ENCODE results near the gene KIF1A.
"Not testable (repeated sequence)": the region's sequence is repeated elsewhere in the genome, so short reads cannot be mapped to it uniquely, and the experiment has no call there.

KIF1A gene

DNA sequence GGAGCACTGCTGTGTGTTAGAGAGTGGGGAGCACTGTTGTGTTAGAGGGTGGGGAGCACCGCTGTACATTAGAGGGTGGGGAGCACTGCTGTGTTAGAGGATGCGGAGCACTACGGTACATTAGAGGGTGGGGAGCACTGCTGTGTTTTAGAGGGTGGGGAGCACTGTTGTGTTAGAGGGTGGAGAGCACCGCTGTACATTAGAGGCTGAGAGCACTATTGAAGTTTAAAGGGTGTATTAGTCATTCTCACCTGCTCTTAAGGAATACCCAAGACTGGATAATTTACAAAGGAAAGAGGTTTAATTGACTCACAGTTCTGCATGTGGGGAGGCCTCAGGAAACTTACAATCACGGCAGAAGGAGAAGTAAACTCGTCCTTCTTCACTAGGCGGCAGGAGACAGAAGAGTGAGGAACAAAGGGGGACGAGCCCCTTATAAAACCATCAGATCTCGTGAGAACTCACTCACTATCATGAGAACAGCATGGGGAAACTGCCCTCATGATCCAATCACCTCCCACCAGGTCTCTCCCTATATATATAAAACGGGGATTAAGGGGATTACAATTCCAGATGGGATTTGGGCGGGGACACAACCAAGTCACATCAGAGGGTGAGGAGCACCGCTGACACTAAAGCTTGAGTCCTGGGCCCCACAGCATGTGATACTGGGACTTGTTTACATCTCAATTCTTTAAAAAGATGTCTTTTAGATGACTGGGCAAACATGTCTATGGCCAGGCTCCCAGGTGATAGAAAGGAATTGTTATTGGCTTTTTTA lies 29.1 kb upstream of the KIF1A start:
- no peak for DNase-seq (ENCODE audit: low read depth)

GRCh38 chr2:240847817-240848216 lies 27.8 kb upstream of the KIF1A start:
- DNase-seq (ENCODE audit: low read depth), result no peak

- DNase-seq (ENCODE audit: low read depth), result no peak
Observed at GRCh38 chr2:240846873-240847595, 27.0 kb upstream of the KIF1A start.

- DNase-seq (ENCODE audit: low read depth), result not testable (repeated sequence)
Observed at GRCh38 chr2:240846309-240846708, 26.3 kb upstream of the KIF1A start.

- no peak for DNase-seq (ENCODE audit: low read depth)
Observed at GRCh38 chr2:240840435-240841060, 20.5 kb upstream of the KIF1A start.

DNA sequence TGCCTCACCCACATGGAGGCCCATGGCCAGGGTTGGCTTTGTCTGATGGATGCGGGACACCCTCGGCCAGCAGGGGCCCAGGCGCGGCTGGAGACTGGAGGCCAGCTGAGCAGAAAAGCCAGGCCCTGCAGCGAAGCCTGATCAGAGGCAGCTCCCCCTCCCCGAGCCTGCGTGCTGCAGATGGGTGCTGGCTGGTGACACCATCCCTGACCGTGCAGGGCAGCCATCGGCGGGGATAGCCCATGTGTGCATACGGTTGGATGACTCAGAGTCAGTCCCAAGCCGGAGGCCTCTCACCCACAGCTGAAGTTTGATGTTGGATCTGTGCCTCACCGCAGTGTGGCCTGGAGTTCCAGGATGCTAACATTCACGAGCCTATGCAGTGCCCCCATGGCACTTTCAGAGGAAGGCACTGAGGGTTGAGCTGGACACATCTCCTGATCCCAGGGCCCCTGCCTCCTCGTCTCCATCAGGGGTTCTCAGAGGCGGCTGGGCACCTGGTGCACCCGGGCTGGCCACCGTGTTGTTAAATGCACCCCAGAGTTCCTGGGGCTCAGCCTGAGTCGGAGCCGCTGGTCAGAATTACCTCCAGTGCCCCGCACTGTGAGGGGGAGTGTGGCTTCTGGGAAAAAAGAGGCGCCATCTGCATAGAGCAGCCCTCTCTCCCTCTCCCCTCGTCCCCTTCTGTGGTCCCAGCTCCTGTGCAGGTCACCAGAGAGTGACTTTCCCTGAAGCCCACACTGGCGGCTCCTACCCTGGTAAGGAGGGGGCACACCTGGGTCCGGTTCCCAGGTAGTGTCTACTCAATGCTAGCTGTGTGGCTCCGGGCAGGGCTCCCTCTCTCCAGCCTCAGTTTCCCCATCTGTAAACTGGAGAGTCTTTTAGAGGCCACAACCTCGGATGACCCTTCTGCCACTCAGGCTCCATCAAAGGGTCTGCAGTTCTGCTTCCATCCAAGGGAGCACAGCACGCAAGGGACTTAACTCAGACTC lies 19.4 kb upstream of the KIF1A start:
- no peak for DNase-seq (ENCODE audit: low read depth)

DNA sequence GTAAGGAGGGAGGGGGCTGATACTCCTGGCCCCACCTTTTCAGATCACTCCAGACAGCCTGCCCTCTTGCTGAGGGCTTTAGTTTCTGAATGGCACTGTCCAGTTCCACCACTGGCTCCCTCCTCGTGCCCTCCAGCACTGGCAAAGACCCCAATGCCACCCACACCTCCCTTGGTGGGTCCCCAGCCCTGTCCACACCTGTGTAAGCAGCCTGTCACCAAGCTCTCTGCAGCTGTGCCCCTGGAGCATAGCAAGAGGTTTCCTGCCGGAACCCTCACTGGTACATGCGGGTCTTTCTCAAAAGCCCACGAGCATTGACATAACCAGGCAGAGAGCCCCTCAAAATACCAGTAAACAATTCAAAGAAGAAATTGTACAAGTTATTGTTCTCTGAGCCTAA lies 17.6 kb upstream of the KIF1A start:
- no peak for DNase-seq (ENCODE audit: low read depth)

GRCh38 chr2:240836781-240837467 lies 16.9 kb upstream of the KIF1A start:
- no peak for DNase-seq (ENCODE audit: low read depth)

DNA sequence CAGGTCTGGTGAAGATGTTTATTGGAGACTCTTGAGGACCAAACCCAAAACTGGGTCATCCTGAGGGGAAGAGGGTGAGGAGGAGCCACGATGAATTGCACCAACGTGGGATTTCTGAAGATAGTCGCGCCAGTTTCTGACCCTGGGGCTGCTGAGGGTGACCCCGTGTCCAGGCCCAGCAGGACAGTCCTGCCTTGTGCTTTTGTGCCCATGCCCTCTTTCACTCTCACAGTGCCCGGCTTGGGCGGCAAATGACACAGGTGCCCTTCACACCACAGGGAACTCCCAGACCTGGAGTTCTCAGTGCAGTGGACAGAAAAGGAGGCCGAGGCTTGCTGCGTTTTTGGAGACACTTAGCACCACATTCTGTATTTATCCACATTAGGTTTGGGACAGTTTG lies 15.5 kb upstream of the KIF1A start:
- DNase-seq (ENCODE audit: low read depth), result no peak

DNA sequence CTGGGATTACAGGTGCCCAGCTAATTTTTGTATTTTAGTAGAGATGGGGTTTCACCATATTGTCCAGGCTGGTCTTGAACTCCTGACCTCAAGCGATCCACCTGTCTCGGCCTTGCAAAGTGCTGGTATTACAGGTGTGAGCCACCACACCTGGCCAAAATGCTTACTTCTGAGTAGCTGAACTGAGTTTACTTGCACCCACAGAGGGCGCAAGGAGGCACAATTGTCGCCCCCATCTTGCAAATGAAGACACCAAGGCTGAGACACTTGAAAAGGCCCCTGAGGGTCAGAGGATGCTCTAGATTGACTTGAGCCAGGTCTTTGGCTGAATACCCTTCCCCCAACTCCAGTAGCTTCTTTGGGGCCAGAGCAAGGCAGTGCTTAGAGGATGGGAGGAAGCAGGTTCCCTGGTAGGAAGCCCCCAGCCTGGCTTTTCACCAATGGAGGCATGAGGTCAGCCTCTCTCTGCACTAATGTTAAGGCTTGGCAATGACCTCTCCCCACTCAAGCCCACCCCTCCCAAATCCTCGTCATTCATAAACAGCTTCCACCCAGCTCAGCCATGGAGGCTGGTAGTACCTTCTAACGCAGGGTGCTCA lies 14.5 kb upstream of the KIF1A start:
- no peak for DNase-seq (ENCODE audit: low read depth)

GRCh38 chr2:240833724-240834285 lies 13.8 kb upstream of the KIF1A start:
- DNase-seq (ENCODE audit: low read depth), result no peak

DNA sequence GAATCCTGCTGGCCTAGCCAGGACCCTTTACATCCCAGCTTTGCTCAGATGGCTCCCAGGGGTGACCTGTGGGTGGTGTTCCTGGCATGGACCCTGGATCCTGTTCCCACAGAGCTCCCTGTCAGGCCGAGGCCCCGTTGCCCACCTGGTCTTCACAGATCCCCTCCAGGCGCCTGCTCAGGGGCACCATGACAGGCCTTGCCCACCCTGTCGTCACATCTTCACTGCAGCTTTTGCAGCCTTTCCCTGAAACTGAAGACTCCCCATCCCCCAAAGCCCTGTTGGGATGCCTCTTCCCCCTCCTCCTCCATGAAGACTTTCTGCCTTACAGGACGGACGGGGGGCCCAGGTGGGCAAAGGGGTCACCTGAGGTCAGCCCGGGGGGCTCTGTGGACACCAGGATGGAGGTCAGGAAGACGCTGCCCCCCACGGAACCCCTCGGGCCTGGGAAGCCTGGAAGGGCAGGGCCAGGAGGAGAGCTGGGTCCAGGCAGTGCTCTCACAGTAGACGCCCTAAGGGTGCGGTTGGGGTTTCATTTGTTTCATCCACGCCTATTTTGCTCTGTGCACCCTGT lies 13.0 kb upstream of the KIF1A start:
- DNase-seq (ENCODE audit: low read depth), result no peak

DNA sequence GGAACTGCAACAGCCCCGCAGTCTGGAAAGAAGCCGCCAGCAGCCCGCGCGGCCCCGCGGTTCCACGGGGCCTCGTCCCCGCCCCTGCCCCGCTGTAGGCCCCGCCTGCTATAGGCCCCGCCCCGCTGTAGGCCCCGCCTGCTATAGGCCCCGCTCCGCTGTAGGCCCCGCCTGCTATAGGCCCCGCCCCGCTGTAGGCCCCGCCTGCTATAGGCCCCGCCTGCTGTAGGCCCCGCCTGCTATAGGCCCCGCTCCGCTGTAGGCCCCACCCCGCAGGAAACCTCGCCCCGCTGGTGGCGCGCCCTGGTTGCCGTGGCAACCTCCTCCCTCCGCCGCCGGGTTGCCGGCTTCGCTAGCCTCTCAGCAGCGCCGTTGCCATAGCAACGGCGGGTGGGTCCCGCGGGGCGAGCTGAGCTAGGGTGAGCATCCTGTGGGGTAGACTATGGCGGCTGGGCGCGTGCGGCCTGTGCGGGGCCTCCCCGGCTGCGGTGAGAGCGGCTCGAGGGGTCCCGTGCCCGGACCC lies 12.2 kb upstream of the KIF1A start:
- peak; percentile 97 for DNase-seq (ENCODE audit: low read depth)

- no peak for DNase-seq (ENCODE audit: low read depth)
Observed at GRCh38 chr2:240831594-240832204, 11.7 kb upstream of the KIF1A start.

- no peak for DNase-seq (ENCODE audit: low read depth)
Observed at GRCh38 chr2:240825476-240825875, 5.5 kb upstream of the KIF1A start.

GRCh38 chr2:240823449-240824336 lies 3.7 kb upstream of the KIF1A start:
- DNase-seq (ENCODE audit: low read depth), result no peak

DNA sequence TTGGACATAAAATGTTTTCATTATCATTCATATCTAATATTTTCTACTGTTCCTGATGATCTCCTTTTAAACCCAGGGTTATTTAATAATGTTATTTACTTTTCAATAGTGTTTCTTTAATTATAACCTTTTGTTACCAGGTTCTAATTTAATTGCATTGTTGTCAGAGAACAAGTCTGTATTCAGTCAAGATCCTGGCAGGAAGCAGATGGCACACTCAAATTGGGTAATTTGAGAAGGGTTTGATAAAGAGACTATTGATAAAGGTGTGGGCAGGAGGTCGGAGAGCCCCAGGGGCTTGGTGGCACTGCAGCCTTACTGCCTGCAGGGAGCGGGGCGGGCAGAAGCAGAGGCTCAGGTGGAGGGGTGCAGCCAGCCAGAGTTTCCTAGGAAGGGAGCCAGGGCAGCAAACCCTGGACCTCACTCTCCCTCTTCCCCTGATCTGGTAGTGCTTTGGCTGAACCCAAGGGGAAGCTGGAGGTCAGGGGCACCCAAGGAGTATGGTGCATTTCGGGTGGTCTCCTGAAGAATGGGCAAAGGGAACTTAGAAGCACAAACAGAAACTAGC lies 2.3 kb upstream of the KIF1A start:
- DNase-seq (ENCODE audit: low read depth), result no peak

GRCh38 chr2:240821429-240821778 lies 1.4 kb upstream of the KIF1A start:
- no peak for DNase-seq (ENCODE audit: low read depth)

All from T-helper 22 cell (primary cell).